ENCODE results near the gene ADAM15.

Gene ADAM15

GRCh38 chr1:155012776-155013602 is 38.1 kb upstream of the ADAM15 start:
- no peak for DNase-seq

GRCh38 chr1:155013632-155014031 is 37.5 kb upstream of the ADAM15 start:
- no peak for DNase-seq

- DNase-seq, result no peak
Measured at GRCh38 chr1:155014709-155015508, 36.2 kb upstream of the ADAM15 start.

GRCh38 chr1:155015527-155016230 is 35.4 kb upstream of the ADAM15 start:
- no peak for DNase-seq

GRCh38 chr1:155016231-155016831 is 34.8 kb upstream of the ADAM15 start:
- no peak for DNase-seq

GRCh38 chr1:155017041-155017945 is 33.8 kb upstream of the ADAM15 start:
- peak; percentile 95 for DNase-seq

GRCh38 chr1:155017946-155018316 is 33.2 kb upstream of the ADAM15 start:
- no peak for DNase-seq

GRCh38 chr1:155018617-155019348 is 32.3 kb upstream of the ADAM15 start:
- no peak for DNase-seq

GRCh38 chr1:155019377-155020245 is 31.5 kb upstream of the ADAM15 start:
- no peak for DNase-seq

- DNase-seq, result no peak
Measured at GRCh38 chr1:155022136-155022926, 28.8 kb upstream of the ADAM15 start.

GRCh38 chr1:155022927-155023236 is 28.2 kb upstream of the ADAM15 start:
- no peak for DNase-seq

- no peak for DNase-seq
Measured at GRCh38 chr1:155023627-155024026, 27.5 kb upstream of the ADAM15 start.

- DNase-seq, result no peak
Measured at GRCh38 chr1:155024315-155024714, 26.8 kb upstream of the ADAM15 start.

GRCh38 chr1:155026154-155026553 is 25.0 kb upstream of the ADAM15 start:
- no peak for DNase-seq

- no peak for DNase-seq
Measured at GRCh38 chr1:155026588-155026987, 24.5 kb upstream of the ADAM15 start.

GRCh38 chr1:155029513-155030242 is 21.4 kb upstream of the ADAM15 start:
- DNase-seq, result no peak

GRCh38 chr1:155030243-155030795 is 20.8 kb upstream of the ADAM15 start:
- DNase-seq, result no peak

GRCh38 chr1:155030899-155031298 is 20.2 kb upstream of the ADAM15 start:
- DNase-seq, result no peak

- DNase-seq, result no peak
Measured at GRCh38 chr1:155032886-155033285, 18.2 kb upstream of the ADAM15 start.

Data from stimulated activated CD4-positive, alpha-beta T cell treated with anti-CD3 and anti-CD28 coated beads, Interleukin-4, amount 100 ng/mL, for 1 hour (primary cell).